Brain microvascular endothelial cell (primary cell): Measurements from ENCODE around the gene AP1B1.

Source experiments
- DNase-seq: peaks from one replicate; pipeline ENCODE4 v3.0.0-alpha.2; 2020
- H3K27ac ChIP-seq: fragments of 250-450 bp; sonication (Bioruptor Pico); 2 replicates; pipeline ENCODE4 v1.5.1; 2020; ENCODE audit warnings: mild to moderate bottlenecking, moderate library complexity
- H3K27me3 ChIP-seq: fragments of 250-450 bp; sonication (Bioruptor Pico); replicated peaks from 2 replicates; pipeline ENCODE4 v1.5.1; 2020; ENCODE audit warnings: mild to moderate bottlenecking
- H3K36me3 ChIP-seq: fragments of 250-450 bp; sonication (Bioruptor Pico); replicated peaks from 2 replicates; pipeline ENCODE4 v1.5.1; 2020; ENCODE audit warnings: mild to moderate bottlenecking
- H3K4me3 ChIP-seq: 2 replicates; pipeline ENCODE4 v1.5.1; 2011; ENCODE audit warnings: low read depth, mild to moderate bottlenecking, control low read depth, low read length, moderate library complexity
- CTCF ChIP-seq: IDR thresholded peaks from 2 replicates; pipeline ENCODE4 v1.5.1; 2011; ENCODE audit warnings: low read depth, mild to moderate bottlenecking, moderate library complexity, low read length, control low read depth, inconsistent platforms; ENCODE audit errors: missing control alignments
- in situ Hi-C: cut with HindIII; loops from 2 replicates; pipeline ENCODE4 v1.10.0; 2017; ENCODE audit warnings: low sequenced_read_pairs, low pct_ligation_motif_present

Gene AP1B1

GRCh38 chr22:29310065-29310862 is 78.1 kb downstream of the AP1B1 start:
- peak overlapping the region; percentile 86 for H3K27ac ChIP-seq

GRCh38 chr22:29309332-29310064 is 78.9 kb downstream of the AP1B1 start:
- Histone ChIP-seq H3K27me3 (peaks cover 12% of the 10 kb centered on the region), H3K4me3 (peak overlapping the region; percentile 37), H3K36me3 (peaks cover 5% of the 10 kb centered on the region), H3K27ac (peak overlapping the region; percentile 75)
- no peak for TF ChIP-seq CTCF
- in situ Hi-C loops: no loop called here
- no peak for DNase-seq

More at GRCh38 chr22:29310065-29310862, 78.1 kb downstream of the AP1B1 start:
- peaks cover 19% of the 10 kb centered on the region for H3K27me3 ChIP-seq
- in situ Hi-C loops: no loop called here
- no peak for DNase-seq
- TF ChIP-seq CTCF: no peak
- H3K36me3 ChIP-seq: peaks cover 5% of the 10 kb centered on the region
- H3K4me3 ChIP-seq: no peak overlapping the region

- Histone ChIP-seq H3K4me3 (peak overlapping the region; percentile 37), H3K27ac (peak overlapping the region; percentile 75), H3K36me3 (peaks cover 5% of the 10 kb centered on the region), H3K27me3 (peaks cover 5% of the 10 kb centered on the region)
- no peak for TF ChIP-seq CTCF
- in situ Hi-C loops: no loop called here
- peak; percentile 73 for DNase-seq
Measured at GRCh38 chr22:29308791-29309262, 79.5 kb downstream of the AP1B1 start.

GRCh38 chr22:29308148-29308790 is 80.1 kb downstream of the AP1B1 start:
- Histone ChIP-seq H3K4me3 (peak overlapping the region; percentile 71), H3K27ac (peak overlapping the region; percentile 20), H3K36me3 (peaks cover 5% of the 10 kb centered on the region), H3K27me3 (no peaks in the 10 kb centered on the region)
- no peak for TF ChIP-seq CTCF
- no peak for DNase-seq
- in situ Hi-C loops: no loop called here

GRCh38 chr22:29307596-29308147 is 80.7 kb downstream of the AP1B1 start:
- DNase-seq: no peak
- H3K4me3 ChIP-seq: peak overlapping the region; percentile 71
- H3K27ac ChIP-seq: peak overlapping the region; percentile 74
- peak; percentile 1 for TF ChIP-seq CTCF
- peaks cover 5% of the 10 kb centered on the region for H3K36me3 ChIP-seq
- in situ Hi-C loops: no loop called here
- no peaks in the 10 kb centered on the region for H3K27me3 ChIP-seq
